Dendritic cell treated with granulocyte-macrophage colony-stimulating factor and Interleukin-4, amounts not matched to agents 40 ng/mL and 50 ng/mL, for 4 days (primary cell): Measurements from ENCODE around the gene BMPER.

Source experiments
- H3K27ac Mint-ChIP-seq: one replicate; pipeline ENCODE4 v1.8.0; 2022; ENCODE audit warnings: mild to moderate bottlenecking, mixed read lengths
- H3K27me3 Mint-ChIP-seq: one replicate; pipeline ENCODE4 v1.8.0; 2022; ENCODE audit warnings: mild to moderate bottlenecking, mixed read lengths
- H3K36me3 Mint-ChIP-seq: one replicate; pipeline ENCODE4 v1.8.0; 2022; ENCODE audit warnings: low read depth, mixed read lengths
- H3K4me1 Mint-ChIP-seq: one replicate; pipeline ENCODE4 v1.8.0; 2022; ENCODE audit warnings: low read depth, mixed read lengths
- H3K4me3 Mint-ChIP-seq: one replicate; pipeline ENCODE4 v1.8.0; 2022; ENCODE audit warnings: mild to moderate bottlenecking, moderate library complexity, mixed read lengths
- H3K9me3 Mint-ChIP-seq: one replicate; pipeline ENCODE4 v1.8.0; 2022; ENCODE audit warnings: mixed read lengths
- intact Hi-C: fragments of 100-400 bp; cut with micrococcal nuclease; formaldehyde crosslinking; loops from one replicate; pipeline ENCODE4 v1.15.0; 2022

The BMPER gene

GRCh38 chr7:34087892-34088891 lies 182.9 kb downstream of the BMPER start:
- intact Hi-C loops = no loop called here
- Mint-ChIP-seq H3K4me1 (no peaks in the 10 kb centered on the region), H3K9me3 (peaks cover 9% of the 10 kb centered on the region), H3K4me3 (no peak overlapping the region), H3K27ac (no peak overlapping the region), H3K36me3 (no peaks in the 10 kb centered on the region), H3K27me3 (no peaks in the 10 kb centered on the region)

GRCh38 chr7:34090816-34091215 lies 185.5 kb downstream of the BMPER start:
- Mint-ChIP-seq H3K4me1 (no peaks in the 10 kb centered on the region), H3K36me3 (no peaks in the 10 kb centered on the region)

GRCh38 chr7:34091321-34091917 lies 186.1 kb downstream of the BMPER start:
- Mint-ChIP-seq H3K27ac (no peak overlapping the region), H3K4me3 (no peak overlapping the region), H3K27me3 (no peaks in the 10 kb centered on the region), H3K36me3 (no peaks in the 10 kb centered on the region), H3K4me1 (no peaks in the 10 kb centered on the region), H3K9me3 (no peaks in the 10 kb centered on the region)
- intact Hi-C loops = no loop called here

More at GRCh38 chr7:34090816-34091215, 185.5 kb downstream of the BMPER start:
- H3K27ac Mint-ChIP-seq = no peak overlapping the region
- intact Hi-C loops = no loop called here
- H3K27me3 Mint-ChIP-seq = no peaks in the 10 kb centered on the region
- H3K4me3 Mint-ChIP-seq = no peak overlapping the region
- H3K9me3 Mint-ChIP-seq = no peaks in the 10 kb centered on the region

GRCh38 chr7:34093276-34093675 lies 187.9 kb downstream of the BMPER start:
- Mint-ChIP-seq H3K27me3 (no peaks in the 10 kb centered on the region), H3K27ac (no peak overlapping the region), H3K4me3 (no peak overlapping the region), H3K36me3 (no peaks in the 10 kb centered on the region), H3K4me1 (no peaks in the 10 kb centered on the region), H3K9me3 (no peaks in the 10 kb centered on the region)
- intact Hi-C loops = no loop called here

- no peaks in the 10 kb centered on the region for H3K27me3 Mint-ChIP-seq
- intact Hi-C loops = no loop called here
- no peaks in the 10 kb centered on the region for H3K9me3 Mint-ChIP-seq
- no peak overlapping the region for H3K27ac Mint-ChIP-seq
- H3K4me3 Mint-ChIP-seq = no peak overlapping the region
- H3K4me1 Mint-ChIP-seq = no peaks in the 10 kb centered on the region
- H3K36me3 Mint-ChIP-seq = no peaks in the 10 kb centered on the region
These were observed 190.9 kb downstream of the BMPER start for GRCh38 chr7:34096198-34096651.

GRCh38 chr7:34096777-34097176 lies 191.4 kb downstream of the BMPER start:
- H3K9me3 Mint-ChIP-seq = peaks cover 3% of the 10 kb centered on the region
- no peaks in the 10 kb centered on the region for H3K4me1 Mint-ChIP-seq
- no peak overlapping the region for H3K4me3 Mint-ChIP-seq
- no peaks in the 10 kb centered on the region for H3K36me3 Mint-ChIP-seq
- intact Hi-C loops = no loop called here
- H3K27ac Mint-ChIP-seq = no peak overlapping the region
- no peaks in the 10 kb centered on the region for H3K27me3 Mint-ChIP-seq

- no peaks in the 10 kb centered on the region for H3K4me1 Mint-ChIP-seq
- intact Hi-C loops = no loop called here
- H3K27ac Mint-ChIP-seq = no peak overlapping the region
- no peak overlapping the region for H3K4me3 Mint-ChIP-seq
- H3K36me3 Mint-ChIP-seq = no peaks in the 10 kb centered on the region
- H3K9me3 Mint-ChIP-seq = peaks cover 34% of the 10 kb centered on the region
- no peaks in the 10 kb centered on the region for H3K27me3 Mint-ChIP-seq
These were observed 195.3 kb downstream of the BMPER start for GRCh38 chr7:34100661-34101060.

- H3K36me3 Mint-ChIP-seq = no peaks in the 10 kb centered on the region
- H3K27me3 Mint-ChIP-seq = no peaks in the 10 kb centered on the region
- no peaks in the 10 kb centered on the region for H3K4me1 Mint-ChIP-seq
- no peak overlapping the region for H3K27ac Mint-ChIP-seq
- no peak overlapping the region for H3K4me3 Mint-ChIP-seq
- peaks cover 34% of the 10 kb centered on the region for H3K9me3 Mint-ChIP-seq
- intact Hi-C loops = no loop called here
These were observed 198.8 kb downstream of the BMPER start for GRCh38 chr7:34104115-34104514.

GRCh38 chr7:34104992-34105391 lies 199.7 kb downstream of the BMPER start:
- Mint-ChIP-seq H3K27me3 (no peaks in the 10 kb centered on the region), H3K4me1 (no peaks in the 10 kb centered on the region), H3K9me3 (peaks cover 34% of the 10 kb centered on the region), H3K36me3 (no peaks in the 10 kb centered on the region), H3K4me3 (no peak overlapping the region), H3K27ac (no peak overlapping the region)
- intact Hi-C loops = no loop called here

- Mint-ChIP-seq H3K4me1 (no peaks in the 10 kb centered on the region), H3K27ac (no peak overlapping the region), H3K9me3 (peaks cover 33% of the 10 kb centered on the region), H3K27me3 (no peaks in the 10 kb centered on the region), H3K36me3 (no peaks in the 10 kb centered on the region), H3K4me3 (no peak overlapping the region)
- intact Hi-C loops = no loop called here
These were observed 201.9 kb downstream of the BMPER start for GRCh38 chr7:34107276-34107675.

- peaks cover 25% of the 10 kb centered on the region for H3K9me3 Mint-ChIP-seq
- H3K27ac Mint-ChIP-seq = no peak overlapping the region
- H3K36me3 Mint-ChIP-seq = no peaks in the 10 kb centered on the region
- no peaks in the 10 kb centered on the region for H3K27me3 Mint-ChIP-seq
- H3K4me1 Mint-ChIP-seq = no peaks in the 10 kb centered on the region
- intact Hi-C loops = no loop called here
- H3K4me3 Mint-ChIP-seq = no peak overlapping the region
These were observed 202.8 kb downstream of the BMPER start for GRCh38 chr7:34108165-34108564.

GRCh38 chr7:34109936-34110780 lies 204.8 kb downstream of the BMPER start:
- Mint-ChIP-seq H3K27me3 (no peaks in the 10 kb centered on the region), H3K4me3 (no peak overlapping the region), H3K36me3 (no peaks in the 10 kb centered on the region), H3K27ac (no peak overlapping the region), H3K9me3 (peaks cover 18% of the 10 kb centered on the region), H3K4me1 (no peaks in the 10 kb centered on the region)
- intact Hi-C loops = no loop called here

GRCh38 chr7:34111031-34111430 lies 205.7 kb downstream of the BMPER start:
- intact Hi-C loops = no loop called here
- no peaks in the 10 kb centered on the region for H3K4me1 Mint-ChIP-seq
- no peak overlapping the region for H3K27ac Mint-ChIP-seq
- H3K4me3 Mint-ChIP-seq = no peak overlapping the region
- H3K36me3 Mint-ChIP-seq = no peaks in the 10 kb centered on the region
- H3K9me3 Mint-ChIP-seq = peaks cover 16% of the 10 kb centered on the region
- no peaks in the 10 kb centered on the region for H3K27me3 Mint-ChIP-seq

- H3K27me3 Mint-ChIP-seq = no peaks in the 10 kb centered on the region
These were observed 210.2 kb downstream of the BMPER start for GRCh38 chr7:34115503-34115902.

More at GRCh38 chr7:34115503-34115902, 210.2 kb downstream of the BMPER start:
- Mint-ChIP-seq H3K36me3 (no peaks in the 10 kb centered on the region), H3K4me1 (no peaks in the 10 kb centered on the region), H3K27ac (no peak overlapping the region), H3K9me3 (peaks cover 11% of the 10 kb centered on the region), H3K4me3 (no peak overlapping the region)
- intact Hi-C loops = no loop called here
